ENCODE results near the gene CCDC40.
"Not testable (repeated sequence)": the region's sequence is repeated elsewhere in the genome, so short reads cannot be mapped to it uniquely, and the experiment has no call there.

CCDC40 gene

DNA sequence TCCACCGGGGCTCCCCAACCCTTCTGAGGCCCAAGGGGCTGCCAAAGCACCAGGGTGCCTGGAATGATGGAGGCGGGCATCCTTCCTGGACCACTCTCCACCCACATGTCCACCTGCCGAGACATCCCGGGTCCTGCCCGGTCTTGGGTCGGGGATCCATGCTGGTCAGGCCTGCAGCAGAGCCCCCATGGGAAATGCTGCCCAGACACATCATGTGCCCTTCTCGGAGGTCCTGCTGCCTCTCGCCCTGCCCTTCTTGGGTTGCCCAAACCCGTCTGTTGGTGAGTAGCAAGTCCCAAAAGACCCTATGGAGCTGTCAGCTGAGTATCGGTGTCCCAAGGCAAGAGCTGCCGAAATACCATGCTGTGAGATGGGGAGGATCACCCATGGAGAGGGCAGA lies 50.2 kb downstream of the CCDC40 start:
- DNase-seq: no peak

- DNase-seq: no peak
Observed at GRCh38 chr17:80087346-80088265, 51.2 kb downstream of the CCDC40 start.

- DNase-seq: no peak
Observed at GRCh38 chr17:80089762-80090161, 53.3 kb downstream of the CCDC40 start.

DNA sequence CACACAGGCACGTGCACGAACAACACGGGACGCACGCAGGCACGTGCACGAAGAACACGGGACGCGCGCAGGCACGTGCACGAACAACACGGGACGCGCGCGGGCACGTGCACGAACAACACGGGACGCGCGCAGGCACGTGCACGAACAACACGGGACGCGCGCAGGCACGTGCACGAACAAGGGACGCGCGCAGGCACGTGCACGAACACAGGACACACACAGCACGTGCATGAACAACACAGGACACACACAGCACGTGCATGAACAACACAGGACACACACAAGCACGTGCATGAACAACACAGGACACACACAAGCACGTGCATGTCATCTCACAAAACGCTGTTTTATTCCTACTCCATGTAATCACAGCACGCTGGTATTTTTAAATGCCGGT lies 53.7 kb downstream of the CCDC40 start:
- DNase-seq: not testable (repeated sequence)

- DNase-seq: no peak
Observed at GRCh38 chr17:80091376-80091775, 54.9 kb downstream of the CCDC40 start.

GRCh38 chr17:80092959-80093358 lies 56.5 kb downstream of the CCDC40 start:
- DNase-seq: no peak

- DNase-seq: no peak
Observed at GRCh38 chr17:80095038-80095843, 58.8 kb downstream of the CCDC40 start.

GRCh38 chr17:80095844-80096475 lies 59.5 kb downstream of the CCDC40 start:
- DNase-seq: no peak

DNA sequence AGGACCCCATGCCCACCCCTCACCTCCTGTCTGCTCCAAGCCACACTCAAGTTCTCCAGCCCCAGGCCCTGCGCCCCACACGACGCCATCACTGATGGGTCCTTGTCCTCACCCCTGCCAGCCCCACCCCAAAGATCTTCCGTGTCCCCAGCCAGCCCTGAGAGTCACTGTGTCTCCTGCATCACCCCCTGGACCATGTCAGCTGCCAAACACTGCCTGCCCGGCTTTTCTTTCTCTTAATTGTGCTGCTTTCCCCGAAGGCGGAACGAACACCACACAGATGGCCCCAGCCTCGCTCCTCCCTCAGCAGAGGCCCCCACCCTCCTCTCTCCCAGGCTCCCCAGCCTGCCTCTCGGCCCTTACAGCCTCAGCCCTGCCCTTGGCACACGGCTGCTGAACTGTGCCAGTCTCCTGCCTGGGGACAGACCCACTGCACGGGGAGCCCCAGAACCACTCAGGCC lies 60.1 kb downstream of the CCDC40 start:
- no peak for DNase-seq

DNA sequence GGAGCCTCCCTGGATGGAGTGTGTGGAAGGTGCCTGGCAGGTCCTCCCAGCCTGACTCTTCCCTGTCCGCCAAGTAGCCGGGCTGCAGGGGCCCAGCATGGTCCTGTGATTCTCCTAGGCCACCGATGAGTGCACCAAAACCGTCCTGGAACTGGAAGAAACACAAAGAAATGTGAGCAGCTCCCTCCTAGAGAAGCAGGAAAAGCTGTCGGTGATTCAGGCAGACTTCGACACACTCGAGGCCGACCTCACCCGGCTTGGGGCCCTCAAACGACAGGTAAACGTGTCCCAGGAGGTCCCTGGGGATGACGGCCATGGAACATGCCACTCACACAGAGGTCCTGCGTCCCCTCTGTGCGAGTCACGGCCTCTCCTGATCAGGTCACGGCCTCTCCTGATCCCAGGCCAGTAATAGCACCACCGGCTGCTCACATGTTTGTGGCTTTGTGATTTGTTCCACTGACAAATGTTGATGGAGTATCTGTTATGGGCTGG lies 60.7 kb downstream of the CCDC40 start:
- DNase-seq: no peak

DNA sequence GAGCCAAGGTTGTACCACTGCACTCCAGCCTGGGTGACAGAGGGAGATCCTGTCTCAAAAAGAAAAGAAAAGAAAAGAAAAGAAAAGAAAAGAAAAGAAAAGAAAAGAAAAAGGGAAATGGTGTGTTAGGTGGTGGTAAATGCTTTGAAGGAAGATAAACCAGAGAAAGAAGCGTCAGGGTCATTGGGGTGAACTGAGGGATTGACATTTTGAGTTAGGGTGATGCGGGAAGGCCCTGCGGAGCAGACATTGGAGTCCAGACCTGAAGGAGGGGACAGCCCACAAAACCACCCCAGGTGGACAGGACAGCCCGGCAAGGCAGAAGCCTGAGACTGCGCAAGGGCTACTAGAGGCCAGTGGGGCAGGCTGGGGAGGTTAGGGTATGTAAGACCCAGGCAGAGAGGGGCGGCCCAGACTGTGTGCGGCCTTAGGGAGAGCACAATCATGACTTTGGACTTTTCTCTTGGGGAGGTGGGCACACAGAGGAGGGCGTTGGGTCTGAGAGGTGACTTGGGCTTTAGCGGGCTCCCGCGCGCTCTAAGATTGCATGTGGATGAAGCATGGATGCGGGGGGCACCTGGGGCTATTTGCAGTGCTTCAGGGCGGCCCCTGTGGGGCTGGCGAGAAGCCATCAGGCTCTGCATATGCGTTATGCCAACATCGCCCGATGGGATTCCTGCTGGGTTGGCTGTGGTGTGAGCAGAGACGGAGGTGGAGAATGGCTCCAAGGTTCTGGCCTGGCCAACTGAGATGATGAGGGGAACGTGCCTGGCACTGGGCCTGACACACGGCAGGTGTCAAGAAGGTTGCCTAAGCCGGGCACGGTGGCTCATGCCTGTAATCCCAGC lies 61.6 kb downstream of the CCDC40 start:
- DNase-seq: no peak

DNA sequence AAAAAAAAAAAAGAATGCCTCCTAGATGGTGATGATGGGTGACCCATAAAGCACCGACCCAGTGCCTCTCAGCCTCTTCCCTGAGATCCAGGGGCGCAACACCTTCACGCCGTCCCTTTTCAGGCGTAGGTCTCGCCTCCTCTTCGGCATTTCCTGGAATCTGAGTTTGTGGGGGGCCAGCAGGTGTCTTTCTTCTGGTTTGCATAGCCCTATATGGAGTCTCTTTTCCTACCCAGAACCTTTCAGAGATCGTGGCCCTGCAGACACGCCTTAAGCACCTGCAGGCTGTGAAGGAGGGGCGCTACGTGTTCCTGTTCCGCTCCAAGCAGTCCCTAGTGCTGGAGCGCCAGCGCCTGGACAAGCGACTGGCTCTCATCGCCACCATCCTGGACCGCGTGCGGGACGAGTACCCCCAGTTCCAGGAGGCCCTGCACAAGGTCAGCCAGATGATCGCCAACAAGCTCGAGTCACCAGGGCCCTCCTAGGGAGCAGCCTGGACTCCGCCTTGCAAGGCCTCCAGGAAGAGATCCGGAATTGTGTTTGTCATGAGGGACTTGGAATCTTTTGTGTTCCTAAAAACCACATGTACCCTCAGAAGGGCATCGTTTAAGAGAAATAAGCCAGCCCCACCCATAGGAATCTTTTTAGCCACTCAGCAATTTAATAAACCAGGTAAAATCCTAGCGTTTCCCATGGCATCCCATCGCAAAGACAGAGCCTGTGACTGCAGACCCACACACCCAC lies 63.0 kb downstream of the CCDC40 start:
- no peak for DNase-seq

DNA sequence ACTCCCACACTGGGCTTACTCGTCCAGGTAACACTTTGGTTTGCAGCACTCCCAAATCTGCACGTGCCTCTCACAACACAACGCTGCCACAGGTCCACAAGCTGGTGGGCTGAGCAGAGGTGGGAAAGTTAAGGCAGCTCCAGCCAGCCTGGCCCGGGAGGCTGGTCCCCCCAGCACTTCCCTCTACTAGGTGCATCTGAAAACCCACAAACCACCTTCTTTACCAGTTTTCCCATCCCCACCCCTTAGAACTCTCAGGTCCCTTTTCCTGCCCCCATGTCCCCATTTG lies 63.5 kb downstream of the CCDC40 start:
- no peak for DNase-seq

GRCh38 chr17:80101011-80101945 lies 64.8 kb downstream of the CCDC40 start, which contains the start of gene GAA:
TSS of gene GAA (plus strand) at chr17:80101581. CDS start at chr17:80104587, 3,006 bp downstream.
- DNase-seq: peak; percentile 21

DNA sequence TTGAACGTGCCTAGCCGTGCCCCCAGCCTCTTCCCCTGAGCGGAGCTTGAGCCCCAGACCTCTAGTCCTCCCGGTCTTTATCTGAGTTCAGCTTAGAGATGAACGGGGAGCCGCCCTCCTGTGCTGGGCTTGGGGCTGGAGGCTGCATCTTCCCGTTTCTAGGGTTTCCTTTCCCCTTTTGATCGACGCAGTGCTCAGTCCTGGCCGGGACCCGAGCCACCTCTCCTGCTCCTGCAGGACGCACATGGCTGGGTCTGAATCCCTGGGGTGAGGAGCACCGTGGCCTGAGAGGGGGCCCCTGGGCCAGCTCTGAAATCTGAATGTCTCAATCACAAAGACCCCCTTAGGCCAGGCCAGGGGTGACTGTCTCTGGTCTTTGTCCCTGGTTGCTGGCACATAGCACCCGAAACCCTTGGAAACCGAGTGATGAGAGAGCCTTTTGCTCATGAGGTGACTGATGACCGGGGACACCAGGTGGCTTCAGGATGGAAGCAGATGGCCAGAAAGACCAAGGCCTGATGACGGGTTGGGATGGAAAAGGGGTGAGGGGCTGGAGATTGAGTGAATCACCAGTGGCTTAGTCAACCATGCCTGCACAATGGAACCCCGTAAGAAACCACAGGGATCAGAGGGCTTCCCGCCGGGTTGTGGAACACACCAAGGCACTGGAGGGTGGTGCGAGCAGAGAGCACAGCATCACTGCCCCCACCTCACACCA lies 65.7 kb downstream of the CCDC40 start:
- DNase-seq: no peak

GRCh38 chr17:80102664-80103448 lies 66.4 kb downstream of the CCDC40 start:
- no peak for DNase-seq

DNA sequence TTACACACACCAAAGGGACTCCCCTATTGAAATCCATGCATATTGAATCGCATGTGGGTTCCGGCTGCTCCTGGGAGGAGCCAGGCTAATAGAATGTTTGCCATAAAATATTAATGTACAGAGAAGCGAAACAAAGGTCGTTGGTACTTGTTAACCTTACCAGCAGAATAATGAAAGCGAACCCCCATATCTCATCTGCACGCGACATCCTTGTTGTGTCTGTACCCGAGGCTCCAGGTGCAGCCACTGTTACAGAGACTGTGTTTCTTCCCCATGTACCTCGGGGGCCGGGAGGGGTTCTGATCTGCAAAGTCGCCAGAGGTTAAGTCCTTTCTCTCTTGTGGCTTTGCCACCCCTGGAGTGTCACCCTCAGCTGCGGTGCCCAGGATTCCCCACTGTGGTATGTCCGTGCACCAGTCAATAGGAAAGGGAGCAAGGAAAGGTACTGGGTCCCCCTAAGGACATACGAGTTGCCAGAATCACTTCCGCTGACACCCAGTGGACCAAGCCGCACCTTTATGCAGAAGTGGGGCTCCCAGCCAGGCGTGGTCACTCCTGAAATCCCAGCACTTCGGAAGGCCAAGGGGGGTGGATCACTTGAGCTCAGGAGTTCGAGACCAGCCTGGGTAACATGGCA lies 67.1 kb downstream of the CCDC40 start:
- no peak for DNase-seq

DNA sequence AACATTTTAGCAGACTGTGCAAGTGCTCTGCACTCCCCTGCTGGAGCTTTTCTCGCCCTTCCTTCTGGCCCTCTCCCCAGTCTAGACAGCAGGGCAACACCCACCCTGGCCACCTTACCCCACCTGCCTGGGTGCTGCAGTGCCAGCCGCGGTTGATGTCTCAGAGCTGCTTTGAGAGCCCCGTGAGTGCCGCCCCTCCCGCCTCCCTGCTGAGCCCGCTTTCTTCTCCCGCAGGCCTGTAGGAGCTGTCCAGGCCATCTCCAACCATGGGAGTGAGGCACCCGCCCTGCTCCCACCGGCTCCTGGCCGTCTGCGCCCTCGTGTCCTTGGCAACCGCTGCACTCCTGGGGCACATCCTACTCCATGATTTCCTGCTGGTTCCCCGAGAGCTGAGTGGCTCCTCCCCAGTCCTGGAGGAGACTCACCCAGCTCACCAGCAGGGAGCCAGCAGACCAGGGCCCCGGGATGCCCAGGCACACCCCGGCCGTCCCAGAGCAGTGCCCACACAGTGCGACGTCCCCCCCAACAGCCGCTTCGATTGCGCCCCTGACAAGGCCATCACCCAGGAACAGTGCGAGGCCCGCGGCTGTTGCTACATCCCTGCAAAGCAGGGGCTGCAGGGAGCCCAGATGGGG lies 68.0 kb downstream of the CCDC40 start:
- DNase-seq: peak; percentile 62
